Renal cortex interstitium (tissue), 15 donors: Measurements from ENCODE around the gene ZNF575. TPM values are rescaled to one million over a fixed set of nuclear protein-coding genes. Genes with fewer than 3 reads are reported as not detected.
A peak's percentile ranks its signal among the peaks of the same experiment; 100 is the strongest.

Experiments used
- DNase-seq, 11 donors: peaks; one replicate each; pipeline ENCODE4 v3.0.0-alpha.2; 2013; ENCODE audit warnings: low read depth in 9 of 11, low spot score in 4 of 11; ENCODE audit errors: extremely low read depth in 1 of 11
- long read RNA-seq, 16 experiments: transcript quantifications; one replicate each; lab custom pipeline, GENCODE V29; 2026
- polyA plus RNA-seq, 3 donors: library from polyadenylated mRNA; unstranded; fragments of 120-200 nt; gene quantifications; one replicate each; pipeline ENCODE4 v1.2.1, GENCODE V29; 2013; ENCODE audit not compliant: insufficient read length in 3 of 3

ZNF575 gene, protein sequence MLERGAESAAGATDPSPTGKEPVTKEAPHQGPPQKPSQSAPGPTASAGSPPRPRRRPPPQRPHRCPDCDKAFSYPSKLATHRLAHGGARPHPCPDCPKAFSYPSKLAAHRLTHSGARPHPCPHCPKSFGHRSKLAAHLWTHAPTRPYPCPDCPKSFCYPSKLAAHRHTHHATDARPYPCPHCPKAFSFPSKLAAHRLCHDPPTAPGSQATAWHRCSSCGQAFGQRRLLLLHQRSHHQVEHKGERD
- polyA plus RNA-seq, result 1 to 10 TPM; 2.3 to 3.3 (median 2.4) TPM
- long read RNA-seq, donor 1, result 0 reads
- long read RNA-seq, donor 2, partial matches to known transcripts, result 0 of 1 reads
- long read RNA-seq, donor 2, other reads (novel, unspliced or antisense), result 0 of 1 reads
- long read RNA-seq, donor 3, partial matches to known transcripts, result 0 of 4 reads
- long read RNA-seq, donor 3, other reads (novel, unspliced or antisense), result 0 of 4 reads
- long read RNA-seq, donor 4, partial matches to known transcripts, result 0 of 3 reads
- long read RNA-seq, donor 4, other reads (novel, unspliced or antisense), result 0 of 3 reads
- long read RNA-seq, donor 5, partial matches to known transcripts, result 84 of 102 reads
- long read RNA-seq, donor 5, other reads (novel, unspliced or antisense), result 17 of 102 reads
- long read RNA-seq, donor 6, partial matches to known transcripts, result 98 of 105 reads
- long read RNA-seq, donor 6, other reads (novel, unspliced or antisense), result 5 of 105 reads
- long read RNA-seq, donor 7, result 0 reads
- long read RNA-seq, donor 8, partial matches to known transcripts, result 0 of 2 reads
- long read RNA-seq, donor 8, other reads (novel, unspliced or antisense), result 0 of 2 reads
- long read RNA-seq, donor 9, result 0 reads
- long read RNA-seq, donor 10, result 0 reads
- long read RNA-seq, donor 11, partial matches to known transcripts, result 0 of 1 reads
- long read RNA-seq, donor 11, other reads (novel, unspliced or antisense), result 0 of 1 reads
- long read RNA-seq, donor 12, partial matches to known transcripts, result 0 of 1 reads
- long read RNA-seq, donor 12, other reads (novel, unspliced or antisense), result 0 of 1 reads
- long read RNA-seq, donor 13, partial matches to known transcripts, result 98 of 148 reads
- long read RNA-seq, donor 13, other reads (novel, unspliced or antisense), result 47 of 148 reads
- long read RNA-seq, donor 14, result 0 reads
- long read RNA-seq, donor 15, partial matches to known transcripts, result 0 of 1 reads
- long read RNA-seq, donor 15, other reads (novel, unspliced or antisense), result 0 of 1 reads
- long read RNA-seq, donor 16, partial matches to known transcripts, result 0 of 4 reads
- long read RNA-seq, donor 16, other reads (novel, unspliced or antisense), result 0 of 4 reads

DNA sequence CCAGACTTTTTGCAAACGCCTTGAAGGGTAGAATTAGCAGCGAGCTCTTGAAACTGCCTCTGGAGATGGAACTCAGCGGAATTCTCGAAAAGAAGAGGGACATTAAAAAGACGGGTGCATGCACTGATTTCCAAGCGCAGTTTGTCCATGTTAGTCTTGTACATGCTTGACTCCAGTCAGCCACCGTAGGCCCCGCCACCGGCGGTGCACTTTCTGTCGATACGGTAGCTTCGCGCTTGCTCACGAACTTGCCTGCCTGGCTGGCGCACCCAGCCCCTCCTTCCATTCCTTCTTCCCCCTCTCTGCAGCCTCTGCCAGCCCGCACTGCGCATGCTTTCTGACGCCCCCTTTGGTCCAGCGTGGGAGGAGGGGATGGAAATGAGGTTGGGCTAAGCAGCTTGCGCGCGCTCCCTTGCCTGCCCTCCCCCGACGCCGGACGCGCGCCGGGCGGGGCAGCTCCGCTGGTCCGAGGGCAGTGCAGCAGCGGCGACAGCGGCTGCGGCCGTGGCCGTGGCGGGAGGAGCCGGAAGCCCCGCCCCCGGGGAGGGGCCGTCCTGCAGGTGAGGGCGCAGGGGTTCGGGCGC, at the start of gene ZNF575:
ZNF575 (plus strand) TSS at position 227 of the 584 bp plus-strand sequence. CDS start 1,235 bp downstream, outside the sequence.
- DNase-seq, result peak; percentile 88 to 97 (median 96)

DNA sequence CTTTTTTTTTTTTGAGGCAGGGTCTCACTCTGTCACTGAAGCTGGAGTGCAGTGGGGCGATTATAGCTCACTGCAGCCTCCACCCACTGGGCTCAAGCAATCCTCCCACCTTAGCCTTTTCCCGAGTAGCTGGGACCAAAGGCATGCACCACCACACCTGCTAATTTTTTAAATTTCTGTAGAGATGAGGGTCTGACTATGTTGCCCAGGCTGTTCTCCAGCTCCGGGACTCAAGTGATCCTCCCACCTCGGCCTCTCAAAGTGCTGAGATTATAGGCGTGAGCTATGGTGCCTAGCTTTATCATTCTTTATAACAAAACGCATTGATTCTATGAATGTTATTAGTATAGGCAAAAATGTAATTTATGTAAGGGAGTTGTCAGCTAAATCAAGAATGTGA, 49.7 kb upstream of the ZNF575 start:
- no peak for DNase-seq

DNA sequence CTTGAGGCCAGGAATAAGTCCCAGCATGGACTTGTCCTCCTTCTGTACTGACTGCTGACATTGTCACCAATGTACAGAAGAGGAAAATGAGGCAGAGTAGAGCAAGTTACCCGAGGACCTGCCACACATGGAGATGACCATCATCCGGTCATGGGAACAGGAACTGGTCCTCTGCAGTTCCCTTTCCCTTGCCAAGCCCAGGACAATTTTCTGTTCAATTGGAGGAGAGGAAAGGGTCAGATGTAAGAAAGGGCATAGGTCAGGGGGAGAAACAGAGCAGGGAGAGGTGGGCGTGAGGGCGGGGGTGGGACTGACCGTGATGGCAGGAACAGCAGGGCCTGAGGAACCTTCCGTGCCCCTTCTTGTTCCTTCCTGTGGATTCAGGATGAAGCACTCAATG, 47.0 kb upstream of the ZNF575 start:
- no peak for DNase-seq

DNA sequence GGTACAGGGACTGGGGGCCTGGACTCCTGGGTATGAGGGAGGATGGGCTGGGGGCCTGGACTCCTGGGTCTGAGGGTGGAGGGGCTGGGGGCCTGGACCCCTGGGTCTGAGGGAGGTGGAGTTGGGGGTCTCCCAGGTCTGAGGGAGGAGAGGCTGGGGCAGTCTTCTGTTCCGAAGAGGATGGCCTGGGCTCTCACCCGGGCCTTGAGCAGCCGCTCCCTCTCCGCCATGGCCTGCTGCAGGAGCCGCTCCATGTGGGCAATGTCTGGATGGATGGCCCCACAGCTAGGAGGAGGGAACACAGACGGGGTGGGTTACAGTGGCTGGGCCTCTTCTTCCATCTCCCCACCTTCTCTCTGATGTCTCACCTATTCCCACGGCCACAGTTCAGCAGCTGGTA, 46.6 kb upstream of the ZNF575 start:
- DNase-seq, result no peak

DNA sequence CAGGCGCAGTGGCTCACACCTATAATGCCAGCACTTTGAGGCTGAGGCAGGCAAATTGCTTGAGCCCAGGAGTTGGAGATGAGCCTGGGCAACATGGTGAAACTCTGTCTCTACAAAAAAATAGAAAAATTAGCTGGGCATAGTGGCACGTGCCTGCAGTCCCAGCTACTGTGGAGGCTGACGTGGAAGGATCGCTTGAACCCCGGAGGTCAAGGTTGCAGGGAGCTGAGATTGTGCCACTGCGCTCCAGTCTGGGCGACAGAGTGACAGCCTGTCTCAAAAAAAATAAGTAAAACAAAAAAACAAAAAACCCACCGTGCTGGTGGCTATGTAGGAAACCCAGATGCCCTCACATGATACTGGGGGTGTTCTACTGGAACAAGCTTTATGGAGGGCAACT, 44.8 kb upstream of the ZNF575 start:
- DNase-seq, result no peak

DNA sequence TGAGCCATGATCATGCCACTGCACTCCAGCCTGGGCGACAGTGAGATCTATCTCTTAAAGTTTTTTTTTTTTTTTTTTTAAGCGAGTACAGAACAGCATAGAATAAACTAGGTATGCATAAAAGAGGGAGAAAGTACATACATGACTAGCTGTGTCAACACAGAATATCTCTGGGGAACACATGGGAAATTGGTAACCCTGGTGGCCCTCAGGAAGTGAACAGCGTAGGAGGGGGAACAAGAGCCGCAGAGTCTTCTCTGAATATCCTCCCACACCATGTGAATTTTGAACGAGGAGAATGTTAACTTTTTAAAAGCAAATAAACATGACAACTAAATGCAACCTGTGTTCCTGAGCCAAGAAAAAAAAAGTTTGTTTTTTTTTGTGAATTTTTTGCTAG, 43.7 kb upstream of the ZNF575 start:
- DNase-seq, result no peak

DNA sequence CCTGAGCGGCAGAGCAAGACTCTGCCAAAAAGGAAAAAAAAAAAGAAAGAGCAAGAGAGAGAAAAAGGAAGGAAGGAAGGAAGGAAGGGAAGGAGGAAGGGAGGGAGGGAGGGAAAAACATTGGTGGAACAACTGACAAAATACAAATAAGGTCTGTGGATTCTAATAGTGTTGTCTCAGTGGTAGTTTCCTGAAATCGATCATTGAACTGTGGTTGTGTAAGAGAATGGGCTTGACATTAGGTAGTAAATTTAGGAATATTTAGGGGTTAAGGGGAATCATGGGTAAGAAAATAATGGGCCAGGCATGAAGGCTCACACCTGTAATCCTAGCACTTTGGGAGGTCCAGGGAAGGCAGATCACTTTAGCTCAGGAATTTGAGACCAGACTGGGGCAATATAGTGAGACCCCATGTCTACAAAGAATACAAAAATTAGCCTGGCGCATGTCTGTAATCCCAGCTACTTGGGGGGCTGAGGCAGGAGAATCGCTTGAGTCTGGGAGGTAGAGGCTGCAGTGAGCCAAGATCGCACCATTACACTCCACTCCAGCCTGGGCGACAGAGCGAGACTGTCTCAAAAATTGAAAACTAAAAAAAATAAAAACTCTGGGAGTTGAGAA, 42.9 kb upstream of the ZNF575 start:
- DNase-seq, result no peak

DNA sequence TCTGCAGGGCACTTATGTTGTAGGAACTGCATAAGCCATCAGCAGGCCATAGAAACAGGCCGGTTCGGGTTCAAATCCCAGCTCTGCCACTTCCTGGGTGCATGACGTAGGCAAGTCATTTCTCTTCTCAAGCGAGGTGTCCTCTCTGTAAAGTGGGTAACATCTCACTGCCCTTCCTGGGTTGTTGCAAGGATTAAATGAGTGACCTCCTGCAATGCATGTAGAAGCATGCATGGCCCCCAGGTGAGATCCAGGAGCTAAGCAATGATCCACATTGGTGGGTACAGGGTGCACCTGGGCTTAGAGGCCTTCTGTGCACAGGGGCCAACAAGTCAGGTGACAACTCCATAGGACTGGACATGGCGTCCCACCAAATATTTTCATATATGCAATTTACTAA, 42.2 kb upstream of the ZNF575 start:
- DNase-seq, result no peak

DNA sequence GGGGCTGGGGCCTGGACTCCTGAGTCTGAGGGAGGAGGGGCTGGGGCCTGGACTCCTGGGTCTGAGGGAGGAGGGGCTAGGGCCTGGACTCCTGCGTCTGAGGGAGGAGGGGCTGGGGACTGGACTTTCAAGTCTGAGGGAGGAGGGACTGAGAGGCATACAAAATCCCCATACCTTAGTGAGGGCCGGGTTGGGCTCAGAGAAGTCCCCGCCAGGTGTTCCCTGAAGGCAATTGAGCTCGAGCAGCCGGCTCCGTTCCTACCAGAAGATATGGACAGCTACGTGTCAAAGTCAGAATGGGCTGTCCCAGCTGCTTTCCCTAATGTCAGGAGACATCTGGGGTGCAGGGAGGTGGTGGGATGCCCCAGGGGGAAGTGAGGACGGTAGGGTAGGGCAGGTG, 37.9 kb upstream of the ZNF575 start:
- DNase-seq, result no peak

DNA sequence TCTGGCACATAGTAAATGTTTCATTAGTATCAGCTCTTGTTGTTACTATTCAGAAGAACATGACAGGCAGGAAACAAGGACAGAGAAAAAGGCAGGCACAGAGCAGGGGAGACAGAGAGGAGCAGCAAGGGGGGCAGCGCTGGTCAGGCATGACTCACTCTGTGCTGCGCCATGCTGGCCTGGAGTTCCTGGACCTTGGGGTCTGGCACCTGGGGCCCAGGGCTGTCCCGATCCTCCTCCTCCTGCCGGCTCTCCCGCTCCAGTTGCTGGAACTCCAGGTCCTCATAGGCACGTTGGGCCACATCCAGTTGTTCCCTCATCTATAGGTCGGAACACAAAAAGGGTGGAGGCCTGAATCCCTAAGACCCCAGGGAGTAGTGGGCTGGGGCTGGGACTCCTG, 36.0 kb upstream of the ZNF575 start:
- no peak for DNase-seq

DNA sequence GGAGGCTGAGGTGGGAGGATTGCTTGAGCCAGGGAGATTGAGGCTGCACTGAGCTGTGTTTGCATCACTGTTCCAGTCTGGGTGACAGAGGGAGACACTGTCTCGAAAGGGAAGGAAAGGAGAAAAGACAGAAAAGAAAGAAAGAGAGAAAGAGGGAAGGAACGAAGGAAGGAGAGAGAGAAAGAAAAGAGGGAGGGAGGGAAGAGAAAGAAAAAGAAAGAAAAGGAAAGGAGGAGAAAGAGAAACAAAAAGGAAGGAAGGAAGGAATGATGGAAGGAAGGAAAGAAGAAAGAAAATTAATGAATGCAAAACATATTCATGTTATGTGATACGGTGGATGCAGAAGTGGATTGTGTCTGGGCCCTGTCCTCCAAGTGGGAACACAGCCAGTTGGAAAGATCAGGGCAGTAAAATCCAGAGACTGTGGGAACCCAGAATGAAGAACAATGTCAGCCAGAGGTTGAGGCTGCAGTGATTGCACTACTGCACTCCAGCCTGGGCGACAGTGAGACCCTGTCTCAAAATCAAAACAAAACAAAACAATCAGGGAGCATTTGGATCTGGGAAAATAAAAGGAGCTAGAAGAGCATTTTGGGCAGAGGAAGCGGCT, 34.6 kb upstream of the ZNF575 start:
- DNase-seq, result no peak

DNA sequence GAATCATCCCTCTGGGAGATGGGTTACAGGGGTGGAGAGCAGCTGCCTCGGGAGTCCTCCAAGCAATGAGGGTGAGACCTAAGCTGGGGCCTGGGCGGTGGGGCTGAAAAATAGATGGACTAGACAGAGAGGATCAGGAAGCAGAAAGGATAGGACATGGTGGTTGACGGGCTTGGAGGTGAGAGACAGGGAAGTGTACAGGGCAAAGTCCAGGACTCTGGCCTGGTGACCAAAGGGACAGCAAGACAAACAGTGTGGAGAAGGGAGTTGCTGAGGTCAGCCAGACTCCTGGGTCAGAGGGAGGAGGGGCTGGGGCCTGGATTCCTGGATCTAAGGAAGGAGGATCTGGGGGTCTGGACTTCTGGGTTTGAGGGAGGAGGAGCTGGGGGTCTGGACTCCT, 33.9 kb upstream of the ZNF575 start:
- DNase-seq, result no peak

DNA sequence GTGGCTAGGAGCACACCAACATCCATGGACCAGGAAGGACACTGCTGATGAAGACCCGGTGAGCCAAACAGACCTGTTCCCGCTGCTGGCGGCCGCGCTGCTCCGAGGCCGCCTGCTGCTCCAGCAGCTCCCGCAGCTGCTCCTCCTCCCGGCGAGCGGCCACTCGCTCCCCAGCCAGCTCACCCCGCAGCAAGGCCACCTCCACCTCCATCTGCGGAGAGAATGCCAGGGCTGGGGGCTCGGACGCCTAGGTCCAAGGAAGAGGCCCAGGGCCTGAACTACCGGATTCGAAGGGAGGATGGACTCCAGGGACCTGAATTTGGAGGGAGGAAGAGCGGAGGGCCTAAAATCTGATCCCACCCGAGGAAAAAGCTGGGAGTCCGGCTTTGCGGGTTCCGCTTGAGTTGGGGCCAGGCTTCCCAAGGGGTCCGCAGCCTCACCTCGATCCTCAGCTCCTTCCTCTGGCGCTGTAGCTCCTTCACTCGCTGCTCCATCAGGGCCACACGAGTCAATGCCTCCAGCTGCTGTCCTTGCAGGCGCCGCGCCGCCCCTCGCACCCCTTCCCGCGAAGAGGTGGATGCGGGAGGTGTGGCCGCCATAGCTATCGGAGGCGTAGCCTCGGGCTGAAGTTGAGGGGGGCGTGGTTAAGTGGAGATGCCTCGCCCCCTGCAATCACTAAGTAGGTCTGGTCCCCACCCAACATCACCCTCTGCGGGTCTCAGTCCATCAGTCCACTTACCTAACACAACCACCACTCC, 31.1 kb upstream of the ZNF575 start:
- no peak for DNase-seq

DNA sequence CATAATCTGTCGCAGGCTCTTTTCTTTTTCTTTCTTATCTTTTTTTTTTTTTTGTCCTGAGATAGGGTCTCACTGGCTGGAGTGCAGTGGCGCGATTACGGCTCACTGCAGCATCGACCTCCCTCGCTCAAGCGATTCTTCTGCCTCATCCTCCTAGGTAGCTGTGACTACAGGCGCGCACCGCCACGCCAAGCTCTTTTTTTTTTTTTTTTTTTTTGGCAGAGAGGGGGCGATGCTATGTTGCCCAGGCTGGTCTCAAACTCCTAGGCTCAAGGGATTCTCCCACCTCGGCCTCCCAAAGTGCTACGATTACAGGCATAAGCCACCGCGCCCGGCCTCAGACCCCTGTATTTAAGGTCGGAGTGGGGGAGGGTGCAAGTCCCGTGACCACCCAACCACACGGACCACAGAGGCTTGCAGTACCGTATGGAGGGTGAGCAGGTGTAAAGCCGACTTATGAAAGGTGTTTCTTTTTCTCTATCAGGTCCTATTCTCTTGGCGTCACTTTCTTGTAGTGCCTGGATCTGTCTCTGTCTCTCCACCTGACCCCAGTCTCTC, 30.5 kb upstream of the ZNF575 start:
- DNase-seq, result no peak

DNA sequence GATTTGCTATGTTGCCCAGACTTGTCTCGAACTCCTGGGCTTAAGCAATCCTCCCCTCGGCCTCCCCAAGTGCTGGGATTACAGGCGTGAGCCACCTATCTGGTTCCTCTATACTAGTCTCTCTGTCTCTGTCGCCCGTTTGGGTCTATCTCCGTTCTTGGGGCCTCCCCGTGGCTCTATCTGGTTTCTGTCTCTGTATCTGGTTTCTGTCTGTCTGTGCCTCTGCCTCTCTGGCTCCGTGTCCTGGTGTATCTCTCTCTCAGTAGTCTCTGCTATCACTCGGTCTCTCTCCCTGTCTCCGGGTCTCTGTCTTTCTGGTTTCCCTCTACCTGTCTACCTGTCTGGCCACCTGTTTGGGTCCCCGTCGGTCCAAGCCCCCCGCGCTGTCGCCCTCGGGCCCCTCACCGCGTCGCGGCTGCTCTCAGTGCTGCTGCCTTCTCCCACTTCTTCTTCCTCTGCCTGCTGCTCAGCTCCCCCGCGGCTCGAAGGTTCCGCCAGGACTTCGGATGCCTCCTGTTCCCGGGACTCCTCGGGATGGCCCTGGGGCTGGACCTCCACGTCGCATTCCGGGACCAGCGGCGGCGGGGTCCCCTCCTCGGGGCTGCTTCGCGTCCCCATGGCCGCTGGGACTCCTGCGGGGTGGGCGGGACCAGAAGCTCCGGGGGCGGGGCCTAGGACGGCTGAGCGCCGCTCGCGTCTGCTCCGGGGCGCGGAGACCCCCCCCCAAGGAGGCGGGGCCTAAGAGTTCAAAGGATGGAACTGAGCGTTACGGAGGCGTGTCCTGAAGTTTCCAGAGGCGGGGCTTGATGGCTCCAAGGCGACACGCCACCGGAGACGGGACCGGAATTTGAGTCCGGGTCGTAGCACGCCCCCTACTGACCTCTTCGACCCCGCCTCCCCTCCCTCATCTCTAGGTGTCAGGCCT, 29.2 kb upstream of the ZNF575 start:
- peak; percentile 74 to 95 (median 91) for DNase-seq
